GM18907 (cell line): ENCODE results near the gene DRD4.
"Not testable (repeated sequence)": the region's sequence is repeated elsewhere in the genome, so short reads cannot be mapped to it uniquely, and the experiment has no call there.

ENCODE experiments used
- ATAC-seq: cut with Tn5 transposase; IDR thresholded peaks from one replicate; pipeline ENCODE4 v1.9.1; 2021; ENCODE audit warnings: mild to moderate bottlenecking, moderate library complexity; ENCODE audit not compliant: unreplicated experiment

DRD4 gene

DNA sequence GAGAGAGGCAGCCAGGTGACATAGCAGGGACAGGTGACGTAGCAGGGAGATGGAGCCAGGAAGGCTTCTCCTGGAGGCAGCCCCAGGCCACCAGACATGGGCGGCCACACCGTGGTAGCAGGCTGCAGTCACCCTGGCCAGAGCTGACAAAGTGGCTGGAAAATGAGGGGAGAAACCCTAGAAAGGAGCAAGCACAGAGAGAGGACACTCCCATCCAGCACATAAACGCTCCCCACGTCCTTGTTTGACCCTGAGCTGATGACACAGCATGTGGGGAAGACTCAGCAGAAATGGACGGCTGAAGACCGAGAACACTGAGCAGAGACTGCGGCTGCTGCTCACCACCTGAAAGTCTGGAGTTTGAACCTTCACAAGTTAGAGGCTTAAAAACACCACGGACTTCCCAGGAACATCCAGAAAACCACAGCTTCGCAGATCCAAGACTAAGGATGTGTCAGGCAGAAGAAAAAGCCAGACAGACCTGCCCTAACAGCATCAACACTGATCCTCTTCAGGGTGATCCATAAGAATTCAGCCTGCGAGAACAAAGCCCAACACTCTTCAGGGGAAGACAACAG, 28.7 kb downstream of the DRD4 start:
- no peak for ATAC-seq

DNA sequence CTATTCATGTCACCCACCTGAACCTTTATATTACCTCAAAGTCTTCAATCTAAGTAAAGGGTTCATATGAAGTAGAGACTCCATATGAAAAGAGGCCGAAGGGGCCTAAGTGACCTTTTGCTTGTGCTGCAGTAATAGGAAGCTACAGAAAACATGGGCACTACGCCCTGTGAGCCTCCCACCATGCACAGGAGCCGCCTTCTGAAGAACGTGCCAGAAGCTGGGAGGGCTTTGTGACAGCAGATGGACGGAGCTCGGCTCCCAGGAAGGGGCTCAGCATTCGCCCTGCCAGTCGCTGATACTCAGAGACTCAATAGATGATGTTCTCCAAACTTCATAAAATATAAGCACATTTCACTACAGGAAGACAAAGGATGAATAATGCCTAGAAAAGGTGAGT, 36.8 kb downstream of the DRD4 start:
- no peak for ATAC-seq

DNA sequence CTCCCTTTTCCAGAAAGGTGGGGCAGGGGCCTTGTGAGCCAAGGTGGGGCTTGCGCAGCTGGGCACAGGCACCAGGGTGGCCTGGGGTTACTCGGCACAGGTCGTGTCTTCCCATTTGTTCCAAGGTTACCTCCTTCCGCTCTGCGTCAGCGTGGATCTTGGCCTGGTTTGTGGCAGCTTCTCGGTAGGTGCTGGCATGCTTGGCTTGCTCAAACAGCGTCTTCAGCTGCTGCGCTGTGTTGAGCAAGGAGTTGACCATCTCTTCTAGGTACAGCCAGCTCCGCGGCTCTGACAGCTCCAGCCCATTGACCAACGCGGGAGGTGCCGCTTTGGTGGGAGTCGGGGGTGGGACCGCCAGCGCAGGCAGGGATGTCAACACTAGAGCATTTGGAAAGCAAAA, 37.3 kb downstream of the DRD4 start:
- no peak for ATAC-seq

DNA sequence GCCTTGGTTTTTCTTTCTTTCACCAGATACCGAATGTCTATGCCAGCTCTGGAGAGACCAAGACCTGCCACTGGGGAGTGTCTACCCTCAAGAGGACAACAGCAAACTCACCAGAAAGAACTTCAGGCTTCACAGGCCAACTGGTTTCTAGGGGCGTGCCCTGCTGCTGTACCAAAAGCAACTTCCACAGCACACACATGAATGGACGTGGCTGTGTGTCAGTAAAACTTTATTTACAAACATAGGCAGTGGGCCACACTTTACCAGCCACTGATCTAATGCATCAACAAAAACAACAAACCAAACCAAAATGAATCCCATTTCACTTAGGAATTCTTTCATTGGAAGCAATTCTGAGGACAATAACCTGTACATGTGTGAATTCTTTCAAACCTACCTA, 41.2 kb downstream of the DRD4 start:
- no peak for ATAC-seq

DNA sequence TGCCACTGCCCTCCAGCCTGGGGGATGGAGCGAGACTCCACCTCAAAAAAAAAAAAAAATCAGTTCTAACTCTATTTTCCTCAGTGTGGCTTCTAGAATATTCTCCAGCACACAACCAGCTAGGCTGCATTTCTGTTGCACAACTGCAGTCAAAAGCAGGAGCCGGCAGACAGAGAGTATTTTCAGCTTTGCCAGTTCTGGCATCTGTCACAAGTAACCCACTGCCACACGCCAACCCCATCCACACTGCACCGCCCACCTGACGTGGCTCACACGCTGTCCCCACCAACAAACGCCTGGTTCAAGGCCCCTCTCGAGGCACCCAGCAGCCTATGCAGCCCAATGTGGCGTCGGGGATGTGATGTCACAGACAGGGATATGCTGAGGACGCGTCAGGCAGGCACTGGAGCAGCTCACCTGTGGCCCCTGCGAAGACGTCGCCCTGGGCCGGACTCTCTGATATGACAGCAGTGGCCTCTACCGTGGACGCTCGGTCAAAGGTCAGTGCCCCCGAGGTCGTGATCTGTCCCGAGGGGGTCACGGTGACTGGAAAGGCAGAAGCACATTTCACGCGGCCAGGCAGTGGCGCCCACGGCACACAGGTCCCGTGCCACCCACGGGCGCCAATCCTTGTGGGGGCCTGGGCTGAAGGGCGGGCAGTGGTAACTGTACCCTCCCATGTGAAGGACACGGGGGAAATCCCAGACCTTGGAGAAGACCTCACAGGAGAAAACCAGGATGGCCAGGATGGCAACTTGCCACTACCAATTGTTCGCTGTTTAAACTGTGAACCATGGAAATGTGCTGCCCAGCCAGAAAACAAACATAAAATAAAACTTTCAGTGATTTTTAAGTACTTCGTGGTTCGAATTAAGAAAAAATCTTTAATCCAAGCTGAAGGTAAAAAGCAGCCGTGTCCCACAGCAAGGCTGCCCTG, 42.5 kb downstream of the DRD4 start:
- ATAC-seq = no peak

DNA sequence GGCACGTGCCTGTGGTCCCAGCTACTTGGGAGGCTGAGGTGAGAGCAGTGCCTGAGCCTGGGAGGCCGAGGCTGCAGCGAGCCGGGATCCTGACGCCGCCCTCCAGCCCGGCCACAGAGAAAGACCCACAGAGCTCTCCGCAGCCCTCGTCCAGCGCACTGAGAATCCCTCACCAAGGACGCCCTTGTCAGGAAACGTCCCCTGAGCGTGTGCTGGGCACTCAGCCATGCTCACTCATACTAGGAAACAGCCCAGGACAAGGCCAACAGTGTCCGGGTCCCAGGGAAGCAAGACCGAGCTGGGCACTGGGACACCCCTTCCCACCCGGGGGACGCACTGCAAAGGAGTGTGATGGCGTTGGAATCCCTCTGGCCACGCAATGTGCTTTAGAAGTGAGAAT, 43.4 kb downstream of the DRD4 start:
- ATAC-seq = no peak

DNA sequence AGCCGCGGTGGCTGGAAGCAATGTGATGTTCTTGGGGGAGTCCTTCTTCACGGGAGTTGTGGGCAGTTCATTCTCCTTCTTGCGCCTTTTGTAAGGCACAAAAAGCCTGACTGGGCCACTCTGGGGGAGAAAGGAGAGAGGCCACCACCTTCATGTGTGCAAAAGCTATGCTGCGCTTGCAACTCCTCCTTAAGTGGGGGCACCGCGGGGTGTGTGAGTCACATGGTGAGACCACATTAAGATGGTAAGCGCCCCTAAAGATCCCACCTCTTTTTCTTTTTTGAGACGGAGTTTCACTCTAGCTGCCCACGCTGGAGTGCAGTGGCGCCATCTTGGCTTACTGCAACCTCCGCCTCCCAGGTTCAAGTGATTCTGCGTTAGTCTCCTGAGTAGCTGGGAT, 43.9 kb downstream of the DRD4 start:
- ATAC-seq = no peak

DNA sequence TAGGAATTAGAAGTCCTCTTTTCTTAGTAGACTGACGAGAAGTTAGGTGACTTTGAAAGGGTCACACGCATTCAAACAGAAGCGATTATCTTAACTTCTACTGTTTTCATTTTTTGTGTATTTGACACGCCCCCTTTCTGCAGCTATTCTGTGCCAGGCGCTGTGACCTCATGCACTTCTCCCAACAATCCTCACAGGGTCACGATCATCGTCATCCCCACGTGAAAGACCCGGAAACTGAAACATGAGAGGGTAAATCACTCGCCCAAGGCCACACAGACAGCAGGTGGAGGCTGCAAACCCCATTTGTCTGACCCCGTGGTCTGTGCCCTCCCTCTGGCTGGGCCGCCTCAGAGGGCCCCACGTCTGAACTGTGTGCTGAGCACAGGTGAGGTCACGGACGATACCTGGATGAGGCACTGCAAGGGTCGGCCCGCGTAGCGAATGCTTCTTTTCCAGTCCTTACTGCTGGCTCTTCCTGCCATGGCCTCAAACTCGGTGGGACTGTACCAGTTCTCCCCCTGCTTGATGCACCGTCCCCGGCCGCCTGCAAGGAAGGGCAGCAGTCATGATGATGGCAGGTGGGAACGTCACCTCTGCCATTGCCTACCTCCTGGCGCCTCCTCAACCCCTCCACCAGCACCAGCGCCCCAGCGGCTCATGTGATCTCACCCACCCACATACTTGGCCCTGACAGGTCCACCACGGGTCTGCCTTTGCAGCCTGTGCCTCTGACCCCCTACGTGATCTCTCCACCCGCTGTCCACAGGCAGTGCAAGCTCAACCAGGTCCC, 49.6 kb downstream of the DRD4 start:
- ATAC-seq = no peak

DNA sequence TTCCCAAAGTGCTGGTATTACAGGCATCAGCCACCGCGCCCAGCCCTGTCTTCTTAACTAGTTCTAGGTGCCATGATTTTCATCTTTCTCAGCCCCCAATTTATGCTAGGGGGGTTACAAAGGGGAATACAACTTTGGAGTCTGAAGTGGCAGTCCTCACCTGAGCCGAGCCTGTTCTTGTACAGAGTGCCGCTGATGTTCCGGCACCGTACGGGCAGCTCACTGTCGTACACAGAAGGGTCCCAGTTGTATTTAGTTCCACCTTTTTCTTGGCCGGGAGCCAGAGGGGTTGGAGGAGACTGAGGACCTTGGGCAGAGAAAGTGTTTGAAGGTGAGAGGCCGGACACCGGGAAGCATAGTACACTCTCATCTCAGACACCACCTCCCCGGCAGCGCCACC, 50.7 kb downstream of the DRD4 start:
- no peak for ATAC-seq

DNA sequence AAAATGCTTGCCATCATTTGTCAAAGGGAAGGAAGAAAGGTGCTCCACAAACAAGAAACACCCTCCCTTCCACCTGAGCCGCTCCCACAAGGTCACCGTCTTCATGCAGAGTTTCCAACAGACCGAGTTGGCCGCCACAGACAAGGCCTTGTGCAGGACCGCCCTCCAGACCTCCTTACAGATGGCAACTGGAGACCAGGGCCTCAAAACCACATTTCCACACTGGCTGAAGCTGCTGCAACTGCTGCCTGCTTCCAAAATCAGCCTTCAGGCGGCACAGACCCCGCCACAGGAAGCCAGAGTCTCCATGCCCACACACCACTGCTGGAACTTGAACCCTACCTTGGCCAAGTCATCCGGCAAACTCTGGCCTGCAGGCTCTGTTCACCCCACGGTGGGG, 51.6 kb downstream of the DRD4 start:
- ATAC-seq = no peak

DNA sequence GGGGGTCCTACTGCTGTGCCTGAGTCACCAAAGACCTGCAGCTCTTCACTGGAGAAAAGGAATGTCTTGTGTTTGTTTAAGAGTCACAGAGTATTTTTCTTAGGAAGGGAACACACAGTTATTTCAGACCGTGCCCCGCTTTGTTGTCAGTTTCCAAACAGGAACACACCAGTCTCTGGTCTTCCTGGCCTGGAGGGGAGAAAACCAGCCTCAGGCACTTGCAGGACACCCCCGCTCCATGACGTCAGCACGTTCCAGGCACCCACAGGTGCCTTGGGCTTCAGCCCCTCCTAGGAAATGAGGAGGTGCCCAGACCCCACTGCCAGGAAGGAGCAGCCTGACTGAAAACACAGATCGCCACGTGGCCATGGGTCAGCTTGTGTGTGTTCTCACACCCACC, 52.6 kb downstream of the DRD4 start:
- no peak for ATAC-seq

DNA sequence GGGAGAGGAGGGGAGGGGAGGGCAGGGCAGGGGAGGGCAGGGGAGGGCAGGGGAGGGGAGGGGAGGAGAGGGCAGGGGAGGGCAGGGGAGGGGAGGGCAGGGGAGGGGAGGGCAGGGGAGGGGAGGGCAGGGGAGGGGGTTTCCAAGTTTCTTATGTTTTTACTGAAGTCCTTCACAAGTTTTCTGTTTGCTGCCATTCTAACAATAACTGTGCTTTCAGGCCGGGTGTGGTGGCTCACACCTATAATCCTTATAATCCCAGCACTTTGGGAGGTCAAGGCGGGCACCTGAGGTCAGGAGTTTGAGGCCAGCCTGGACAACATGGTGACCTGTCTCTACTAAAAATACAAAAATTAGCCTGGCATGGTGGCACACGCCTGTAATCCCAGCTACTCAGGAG, 53.2 kb downstream of the DRD4 start:
- ATAC-seq = not testable (repeated sequence)
